DMS153 treated with DMSO at 0.1 percent for 48 hours (cell line): ENCODE data around the gene CD274.
"Not testable (repeated sequence)": the region's sequence is repeated elsewhere in the genome, so short reads cannot be mapped to it uniquely, and the experiment has no call there.

Experiments
- DNase-seq: peaks from one replicate; lab custom pipeline; 2025; ENCODE audit not compliant: unreplicated experiment; lab: John Stamatoyannopoulos, UW

The CD274 gene

GRCh38 chr9:5460157-5460556 is 9.8 kb downstream of the CD274 start:
- DNase-seq, result no peak

GRCh38 chr9:5464831-5465330 is 14.5 kb downstream of the CD274 start:
- DNase-seq, result not testable (repeated sequence)

GRCh38 chr9:5466005-5466404 is 15.7 kb downstream of the CD274 start:
- DNase-seq, result no peak

GRCh38 chr9:5466766-5467165 is 16.4 kb downstream of the CD274 start:
- DNase-seq, result no peak

- no peak for DNase-seq
Measured at GRCh38 chr9:5468850-5469249, 18.5 kb downstream of the CD274 start.

GRCh38 chr9:5470122-5470521 is 19.8 kb downstream of the CD274 start:
- DNase-seq, result no peak

GRCh38 chr9:5470816-5471215 is 20.5 kb downstream of the CD274 start:
- DNase-seq, result no peak

GRCh38 chr9:5475611-5476010 is 25.3 kb downstream of the CD274 start:
- DNase-seq, result not testable (repeated sequence)

- no peak for DNase-seq
Measured at GRCh38 chr9:5478206-5478605, 27.9 kb downstream of the CD274 start.

GRCh38 chr9:5479994-5480694 is 29.8 kb downstream of the CD274 start:
- no peak for DNase-seq

GRCh38 chr9:5480919-5481318 is 30.6 kb downstream of the CD274 start:
- DNase-seq, result no peak

- no peak for DNase-seq
Measured at GRCh38 chr9:5481322-5482040, 31.1 kb downstream of the CD274 start.

- no peak for DNase-seq
Measured at GRCh38 chr9:5482194-5482593, 31.9 kb downstream of the CD274 start.

GRCh38 chr9:5483306-5483705 is 33.0 kb downstream of the CD274 start:
- DNase-seq, result no peak

- no peak for DNase-seq
Measured at GRCh38 chr9:5485378-5486085, 35.2 kb downstream of the CD274 start.

GRCh38 chr9:5486988-5487387 is 36.6 kb downstream of the CD274 start:
- DNase-seq, result no peak

GRCh38 chr9:5488221-5489008 is 38.1 kb downstream of the CD274 start:
- no peak for DNase-seq

- DNase-seq, result no peak
Measured at GRCh38 chr9:5489630-5490490, 39.5 kb downstream of the CD274 start.

- DNase-seq, result no peak
Measured at GRCh38 chr9:5492965-5493678, 42.8 kb downstream of the CD274 start.
